ENCODE measurements around the gene NUTM2B. TPM values are rescaled to one million over a fixed set of nuclear protein-coding genes. Genes with fewer than 3 reads are reported as not detected.
"Not testable (repeated sequence)": the region's sequence is repeated elsewhere in the genome, so short reads cannot be mapped to it uniquely, and the experiment has no call there.

NUTM2B gene
- total and polyA plus RNA-seq, 2 donors = 0.09 to 0.61 TPM

- not testable (repeated sequence) for H3K9me3 ChIP-seq (ENCODE audit: control insufficient read depth in 2 of 2, insufficient read depth in 1 of 2, low read length in 1 of 2); H3K36me3 ChIP-seq (ENCODE audit: control insufficient read depth in 2 of 2, insufficient read depth in 2 of 2, low read length in 1 of 2); H3K27me3 ChIP-seq (ENCODE audit: control insufficient read depth in 2 of 2, insufficient read depth in 1 of 2, low read length in 1 of 2); H3K4me1 ChIP-seq (ENCODE audit: control insufficient read depth in 2 of 2, insufficient read depth in 2 of 2, low read length in 2 of 2); DNase-seq (ENCODE audit: low read depth in 6 of 9, low spot score in 9 of 9); H3K27ac ChIP-seq (ENCODE audit: low read depth in 1 of 2, low read length in 1 of 2); H3K4me3 ChIP-seq (ENCODE audit: low read length in 2 of 2)
- WGBS = 97% methylated on average over 3 of the region's 4 CpGs
Measured at GRCh38 chr10:79716917-79717579, 14.0 kb downstream of the NUTM2B start.

- H3K27ac ChIP-seq (ENCODE audit: low read depth in 1 of 2, low read length in 1 of 2); H3K36me3 ChIP-seq (ENCODE audit: control insufficient read depth in 2 of 2, insufficient read depth in 2 of 2, low read length in 1 of 2); H3K4me3 ChIP-seq (ENCODE audit: low read length in 2 of 2); H3K9me3 ChIP-seq (ENCODE audit: control insufficient read depth in 2 of 2, insufficient read depth in 1 of 2, low read length in 1 of 2); H3K4me1 ChIP-seq (ENCODE audit: control insufficient read depth in 2 of 2, insufficient read depth in 2 of 2, low read length in 2 of 2); H3K27me3 ChIP-seq (ENCODE audit: control insufficient read depth in 2 of 2, insufficient read depth in 1 of 2, low read length in 1 of 2); DNase-seq (ENCODE audit: low read depth in 6 of 9, low spot score in 9 of 9): not testable (repeated sequence)
- 99% methylated on average over 4 of the region's 4 CpGs for WGBS
Measured at GRCh38 chr10:79720000-79720399, 17.0 kb downstream of the NUTM2B start.

GRCh38 chr10:79726620-79727019, 23.6 kb downstream of the NUTM2B start:
- not testable (repeated sequence) for H3K27ac ChIP-seq (ENCODE audit: low read depth in 1 of 2, low read length in 1 of 2); DNase-seq (ENCODE audit: low read depth in 6 of 9, low spot score in 9 of 9); H3K4me3 ChIP-seq (ENCODE audit: low read length in 2 of 2); H3K9me3 ChIP-seq (ENCODE audit: control insufficient read depth in 2 of 2, insufficient read depth in 1 of 2, low read length in 1 of 2); H3K4me1 ChIP-seq (ENCODE audit: control insufficient read depth in 2 of 2, insufficient read depth in 2 of 2, low read length in 2 of 2); H3K36me3 ChIP-seq (ENCODE audit: control insufficient read depth in 2 of 2, insufficient read depth in 2 of 2, low read length in 1 of 2); H3K27me3 ChIP-seq (ENCODE audit: control insufficient read depth in 2 of 2, insufficient read depth in 1 of 2, low read length in 1 of 2)
- 97% methylated on average over 1 of the region's 1 CpG for WGBS

GRCh38 chr10:79744844-79745243, 41.8 kb downstream of the NUTM2B start:
- not testable (repeated sequence) for H3K4me1 ChIP-seq (ENCODE audit: control insufficient read depth in 2 of 2, insufficient read depth in 2 of 2, low read length in 2 of 2); H3K9me3 ChIP-seq (ENCODE audit: control insufficient read depth in 2 of 2, insufficient read depth in 1 of 2, low read length in 1 of 2); H3K27ac ChIP-seq (ENCODE audit: low read depth in 1 of 2, low read length in 1 of 2); H3K36me3 ChIP-seq (ENCODE audit: control insufficient read depth in 2 of 2, insufficient read depth in 2 of 2, low read length in 1 of 2); DNase-seq (ENCODE audit: low read depth in 6 of 9, low spot score in 9 of 9); H3K4me3 ChIP-seq (ENCODE audit: low read length in 2 of 2); H3K27me3 ChIP-seq (ENCODE audit: control insufficient read depth in 2 of 2, insufficient read depth in 1 of 2, low read length in 1 of 2)
- 32% methylated on average over 7 of the region's 7 CpGs for WGBS

GRCh38 chr10:79748510-79748909, 45.5 kb downstream of the NUTM2B start:
- 74% methylated on average over 2 of the region's 2 CpGs for WGBS
- not testable (repeated sequence) for H3K4me1 ChIP-seq (ENCODE audit: control insufficient read depth in 2 of 2, insufficient read depth in 2 of 2, low read length in 2 of 2); H3K36me3 ChIP-seq (ENCODE audit: control insufficient read depth in 2 of 2, insufficient read depth in 2 of 2, low read length in 1 of 2); H3K27me3 ChIP-seq (ENCODE audit: control insufficient read depth in 2 of 2, insufficient read depth in 1 of 2, low read length in 1 of 2); H3K27ac ChIP-seq (ENCODE audit: low read depth in 1 of 2, low read length in 1 of 2); H3K9me3 ChIP-seq (ENCODE audit: control insufficient read depth in 2 of 2, insufficient read depth in 1 of 2, low read length in 1 of 2); H3K4me3 ChIP-seq (ENCODE audit: low read length in 2 of 2); DNase-seq (ENCODE audit: low read depth in 6 of 9, low spot score in 9 of 9)

- H3K4me3 ChIP-seq (ENCODE audit: low read length in 2 of 2); H3K9me3 ChIP-seq (ENCODE audit: control insufficient read depth in 2 of 2, insufficient read depth in 1 of 2, low read length in 1 of 2); H3K4me1 ChIP-seq (ENCODE audit: control insufficient read depth in 2 of 2, insufficient read depth in 2 of 2, low read length in 2 of 2); H3K27ac ChIP-seq (ENCODE audit: low read depth in 1 of 2, low read length in 1 of 2); H3K36me3 ChIP-seq (ENCODE audit: control insufficient read depth in 2 of 2, insufficient read depth in 2 of 2, low read length in 1 of 2); DNase-seq (ENCODE audit: low read depth in 6 of 9, low spot score in 9 of 9); H3K27me3 ChIP-seq (ENCODE audit: control insufficient read depth in 2 of 2, insufficient read depth in 1 of 2, low read length in 1 of 2): not testable (repeated sequence)
Measured at GRCh38 chr10:79753601-79754000, 50.6 kb downstream of the NUTM2B start.

- not testable (repeated sequence) for H3K4me3 ChIP-seq (ENCODE audit: low read length in 2 of 2); H3K4me1 ChIP-seq (ENCODE audit: control insufficient read depth in 2 of 2, insufficient read depth in 2 of 2, low read length in 2 of 2); H3K27me3 ChIP-seq (ENCODE audit: control insufficient read depth in 2 of 2, insufficient read depth in 1 of 2, low read length in 1 of 2); DNase-seq (ENCODE audit: low read depth in 6 of 9, low spot score in 9 of 9); H3K9me3 ChIP-seq (ENCODE audit: control insufficient read depth in 2 of 2, insufficient read depth in 1 of 2, low read length in 1 of 2); H3K27ac ChIP-seq (ENCODE audit: low read depth in 1 of 2, low read length in 1 of 2); H3K36me3 ChIP-seq (ENCODE audit: control insufficient read depth in 2 of 2, insufficient read depth in 2 of 2, low read length in 1 of 2)
- 48% methylated on average over 3 of the region's 3 CpGs for whole genome bisulfite sequencing
Measured at GRCh38 chr10:79758297-79758993, 55.4 kb downstream of the NUTM2B start.

Other genes with a start within 250 kb of the NUTM2B start
- 0.28 TPM for gene EIF5AL1, start 190.7 kb upstream of the NUTM2B start, total RNA-seq
- 0.39 TPM for gene EIF5AL1, start 190.7 kb upstream of the NUTM2B start, polyA plus RNA-seq
- 2.3 TPM for gene SFTPA2, start 142.8 kb upstream of the NUTM2B start, total RNA-seq
- 14.6 TPM for gene SFTPA2, start 142.8 kb upstream of the NUTM2B start, polyA plus RNA-seq
- 1.4 TPM for gene SFTPA1, start 92.3 kb upstream of the NUTM2B start, total RNA-seq
- gene SFTPA1, start 92.3 kb upstream of the NUTM2B start, polyA plus RNA-seq = 6.4 TPM
- gene NUTM2E, start 123.5 kb downstream of the NUTM2B start, total RNA-seq = 0.42 TPM
- gene NUTM2E, start 123.5 kb downstream of the NUTM2B start, polyA plus RNA-seq = 2.5 TPM
- gene SFTPD, start 245.9 kb downstream of the NUTM2B start, total RNA-seq = 0.47 TPM
- gene SFTPD, start 245.9 kb downstream of the NUTM2B start, polyA plus RNA-seq = 2.6 TPM